ENCODE measurements around the gene HDLBP. TPM values are rescaled to one million over a fixed set of nuclear protein-coding genes. Genes with fewer than 3 reads are reported as not detected.

Gene HDLBP
- total RNA-seq, 1 donor from 2014 or later, result 405 TPM

- TF ChIP-seq CTCF (IDR thresholded peaks at IDR 0.05; ENCODE audit: insufficient read depth, low read length, poor library complexity, severe bottlenecking), result no peak
Observed at GRCh38 chr2:241194811-241195210, 120.7 kb downstream of the HDLBP start.

GRCh38 chr2:241193271-241193670 lies 122.2 kb downstream of the HDLBP start:
- Histone ChIP-seq H3K36me3 (ENCODE audit: control insufficient read depth, insufficient read depth, low read length) (no peaks in the 10 kb centered on the region), H3K27me3 (ENCODE audit: control insufficient read depth, insufficient read depth, low read length) (peaks cover 8% of the 10 kb centered on the region), H3K4me3 (ENCODE audit: low read depth, low read length) (no peak overlapping the region)
- TF ChIP-seq CTCF (IDR thresholded peaks at IDR 0.05; ENCODE audit: insufficient read depth, low read length, poor library complexity, severe bottlenecking), result no peak
- DNase-seq (ENCODE audit: low read depth), result no peak

More at GRCh38 chr2:241194811-241195210, 120.7 kb downstream of the HDLBP start:
- Histone ChIP-seq H3K27me3 (ENCODE audit: control insufficient read depth, insufficient read depth, low read length) (peaks cover 14% of the 10 kb centered on the region), H3K4me3 (ENCODE audit: low read depth, low read length) (no peak overlapping the region), H3K36me3 (ENCODE audit: control insufficient read depth, insufficient read depth, low read length) (no peaks in the 10 kb centered on the region)
- no peak for DNase-seq (ENCODE audit: low read depth)

GRCh38 chr2:241191081-241191480 lies 124.4 kb downstream of the HDLBP start:
- no peak for DNase-seq (ENCODE audit: low read depth)
- H3K27me3 ChIP-seq (ENCODE audit: control insufficient read depth, insufficient read depth, low read length), result peaks cover 11% of the 10 kb centered on the region
- H3K4me3 ChIP-seq (ENCODE audit: low read depth, low read length), result no peak overlapping the region
- TF ChIP-seq CTCF (IDR thresholded peaks at IDR 0.05; ENCODE audit: insufficient read depth, low read length, poor library complexity, severe bottlenecking), result no peak
- no peaks in the 10 kb centered on the region for H3K36me3 ChIP-seq (ENCODE audit: control insufficient read depth, insufficient read depth, low read length)

- Histone ChIP-seq H3K36me3 (ENCODE audit: control insufficient read depth, insufficient read depth, low read length) (no peaks in the 10 kb centered on the region), H3K27me3 (ENCODE audit: control insufficient read depth, insufficient read depth, low read length) (peaks cover 11% of the 10 kb centered on the region), H3K4me3 (ENCODE audit: low read depth, low read length) (no peak overlapping the region)
- DNase-seq (ENCODE audit: low read depth), result no peak
- TF ChIP-seq CTCF (IDR thresholded peaks at IDR 0.05; ENCODE audit: insufficient read depth, low read length, poor library complexity, severe bottlenecking), result no peak
Observed at GRCh38 chr2:241190291-241190981, 125.0 kb downstream of the HDLBP start.

GRCh38 chr2:241189856-241190201 lies 125.6 kb downstream of the HDLBP start:
- no peak overlapping the region for H3K4me3 ChIP-seq (ENCODE audit: low read depth, low read length)
- H3K36me3 ChIP-seq (ENCODE audit: control insufficient read depth, insufficient read depth, low read length), result no peaks in the 10 kb centered on the region
- H3K27me3 ChIP-seq (ENCODE audit: control insufficient read depth, insufficient read depth, low read length), result peaks cover 11% of the 10 kb centered on the region
- TF ChIP-seq CTCF (IDR thresholded peaks at IDR 0.05; ENCODE audit: insufficient read depth, low read length, poor library complexity, severe bottlenecking), result no peak
- DNase-seq (ENCODE audit: low read depth), result no peak

Data from kidney epithelial cell (primary cell).